Measurements from ENCODE around the gene POLR3E. TPM values are rescaled to one million over a fixed set of nuclear protein-coding genes. Genes with fewer than 3 reads are reported as not detected.
"Not testable (repeated sequence)": the region's sequence is repeated elsewhere in the genome, so short reads cannot be mapped to it uniquely, and the experiment has no call there.

POLR3E gene
- total RNA-seq, 1 donor, result 61.7 TPM

DNA sequence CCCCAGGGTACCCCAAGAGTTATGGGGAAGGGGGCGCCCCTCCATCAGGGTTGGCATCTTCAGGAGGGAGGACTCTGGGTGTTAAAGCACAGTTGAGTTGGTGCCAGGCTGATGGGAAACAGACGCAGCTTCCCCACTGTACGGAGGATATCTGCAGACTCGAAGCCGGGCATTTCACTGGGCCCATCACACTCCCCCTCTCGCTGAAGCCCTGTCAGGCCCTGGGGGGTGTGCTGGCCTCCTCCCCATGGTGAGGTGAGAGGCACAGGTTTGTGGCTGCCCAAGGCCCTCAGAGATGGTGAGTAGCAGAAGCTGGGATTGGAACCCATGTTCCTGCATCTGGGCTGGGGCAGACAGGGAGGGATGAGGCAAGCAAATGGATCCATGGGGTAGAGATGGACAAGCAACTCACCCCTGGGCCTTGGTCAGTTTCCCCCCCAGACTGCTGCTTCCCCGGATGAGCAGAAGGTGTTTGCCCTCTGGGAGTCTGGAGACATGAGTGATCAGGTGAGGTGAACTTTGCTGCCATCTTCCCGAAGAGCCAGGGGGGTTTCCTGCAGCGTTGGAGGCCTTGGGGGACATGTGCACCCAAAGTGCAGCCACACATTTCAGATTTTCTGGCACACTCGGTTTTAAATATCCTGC lies 31.0 kb downstream of the POLR3E start:
- DNase-seq (ENCODE audit: low read depth in 2 of 3, low spot score in 2 of 3), result no peak

DNA sequence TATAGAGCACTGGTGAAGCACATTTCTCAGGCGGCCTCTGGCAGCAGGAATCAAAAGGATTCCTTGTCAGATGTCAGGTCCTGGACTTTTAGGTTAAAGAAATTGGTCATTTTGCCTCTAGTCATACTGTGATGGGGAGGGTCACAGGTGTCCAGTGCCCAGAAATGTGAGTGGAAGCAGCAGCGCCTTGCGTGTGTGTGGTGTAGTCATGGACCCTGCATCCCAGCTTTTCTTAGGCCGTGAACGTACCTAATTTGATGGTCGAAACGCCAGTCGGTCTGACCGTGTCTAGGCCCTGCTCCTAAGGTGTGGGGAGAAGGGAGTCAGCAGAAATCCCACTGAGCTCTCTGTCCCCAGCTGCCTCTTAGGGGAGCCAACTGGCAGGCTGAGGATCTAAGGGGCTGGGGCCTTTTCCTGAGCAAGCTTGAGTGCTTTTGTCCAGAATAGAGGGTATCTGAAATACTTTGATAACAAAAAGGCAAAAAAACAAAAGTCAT lies 32.0 kb downstream of the POLR3E start:
- no peak for DNase-seq (ENCODE audit: low read depth in 2 of 3, low spot score in 2 of 3)

DNA sequence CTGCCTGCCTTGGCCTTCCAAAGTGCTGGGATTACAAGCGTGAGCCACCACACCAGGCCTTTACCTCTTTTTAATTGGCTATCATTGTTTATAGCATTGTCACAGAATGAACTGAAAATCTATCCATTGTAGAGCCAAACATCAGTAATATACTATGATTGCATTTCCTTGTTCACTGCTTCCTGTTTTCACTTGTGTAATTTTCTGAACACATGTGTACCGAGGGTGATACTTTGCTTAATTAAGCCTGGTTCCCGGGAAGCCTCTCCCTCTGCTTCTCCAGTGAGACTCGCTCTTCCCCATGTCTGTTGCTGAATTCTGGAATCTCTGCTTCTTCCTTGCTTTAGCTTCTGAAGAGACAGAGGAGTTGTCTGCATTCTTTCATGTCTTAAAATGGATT lies 33.1 kb downstream of the POLR3E start:
- DNase-seq (ENCODE audit: low read depth in 2 of 3, low spot score in 2 of 3), result no peak

DNA sequence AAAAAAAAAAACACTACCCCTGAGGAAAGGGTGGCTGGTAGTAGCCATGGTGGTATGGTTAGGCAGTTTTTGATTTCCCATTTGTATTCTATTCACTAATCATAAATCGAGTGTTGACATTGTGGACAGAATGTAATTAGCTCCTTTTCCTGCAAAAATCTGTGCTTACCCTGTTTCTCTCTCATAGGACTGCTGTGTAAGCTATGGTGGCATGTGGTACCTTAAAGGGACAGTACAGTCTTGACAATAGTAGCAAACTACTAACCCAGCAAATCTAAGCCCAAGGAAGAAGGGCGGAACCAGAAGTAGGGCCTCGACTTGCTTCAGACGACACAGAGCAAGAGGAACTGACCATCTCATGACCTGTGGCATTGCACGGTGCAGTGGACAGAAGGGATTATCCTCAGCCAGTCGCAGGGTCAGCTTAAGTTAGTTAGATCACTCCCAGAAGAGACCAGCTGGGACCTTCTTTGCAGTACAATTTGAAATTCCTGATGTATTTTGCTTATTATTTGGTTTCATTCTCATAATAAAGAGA lies 36.3 kb downstream of the POLR3E start:
- DNase-seq (ENCODE audit: low read depth in 2 of 3, low spot score in 2 of 3), result no peak

DNA sequence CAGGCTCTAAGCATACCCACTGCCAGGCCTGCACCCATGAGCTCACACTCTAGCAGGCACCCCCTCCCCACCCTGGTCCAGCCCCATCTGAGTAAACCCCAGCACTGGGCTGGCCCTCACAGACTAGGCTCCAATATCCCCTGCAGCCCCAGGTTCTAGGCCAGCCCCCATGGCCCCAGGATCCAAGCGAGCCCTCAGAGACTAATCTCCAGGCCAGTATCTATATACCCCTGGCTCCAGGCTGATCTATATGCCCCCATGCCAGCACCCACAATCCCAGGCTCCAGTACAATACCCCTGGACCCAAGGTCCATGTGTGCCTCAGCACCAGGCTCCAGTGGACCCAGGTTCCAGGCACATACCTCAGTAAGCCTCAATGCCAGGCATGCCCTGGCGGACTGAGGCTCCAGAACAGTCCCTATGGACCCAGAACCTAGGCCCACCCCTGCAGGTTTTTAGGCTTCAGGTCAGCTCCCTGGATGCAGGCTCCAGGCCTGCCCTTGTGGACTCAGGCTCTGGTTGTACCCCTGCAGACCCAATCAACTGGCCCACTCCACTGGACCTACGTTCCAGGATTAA lies 38.5 kb downstream of the POLR3E start:
- DNase-seq (ENCODE audit: low read depth in 2 of 3, low spot score in 2 of 3), result no peak

DNA sequence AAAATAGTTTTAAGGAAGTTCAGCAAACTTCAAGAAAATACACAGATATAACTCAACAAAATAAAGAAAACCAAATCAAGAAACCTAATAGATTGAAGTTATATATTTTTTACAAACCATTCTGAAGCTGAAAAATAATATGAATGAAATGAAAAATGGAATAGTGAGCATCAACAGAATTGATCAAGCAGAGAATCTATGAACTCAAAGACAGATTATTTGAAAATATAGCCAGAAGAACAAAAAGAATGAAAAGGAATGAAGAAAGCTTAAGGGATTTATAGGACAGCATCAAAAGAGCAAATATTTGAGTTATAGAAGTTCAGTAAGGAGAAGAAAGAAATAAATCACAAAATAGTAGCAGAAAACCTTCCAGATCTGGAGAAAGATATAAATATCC lies 39.4 kb downstream of the POLR3E start:
- no peak for DNase-seq (ENCODE audit: low read depth in 2 of 3, low spot score in 2 of 3)

DNA sequence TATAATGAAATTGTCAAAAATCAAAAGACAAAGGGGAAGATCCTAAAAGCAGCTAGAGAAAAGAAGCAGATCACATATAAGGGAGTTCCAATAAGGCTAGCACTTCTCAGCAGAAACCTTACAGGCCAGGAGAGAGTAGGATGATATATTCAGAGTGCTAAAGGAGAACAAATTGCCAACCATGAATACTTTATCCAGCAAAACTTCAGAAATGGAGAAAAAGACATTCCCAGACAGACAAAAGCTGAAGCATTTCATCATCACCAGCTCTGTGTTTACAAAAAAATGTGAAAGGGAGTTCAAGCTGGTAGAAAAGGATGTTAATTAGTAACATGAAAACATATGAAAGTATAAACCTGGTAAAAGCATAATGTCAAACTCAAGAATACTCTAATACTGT lies 39.8 kb downstream of the POLR3E start:
- no peak for DNase-seq (ENCODE audit: low read depth in 2 of 3, low spot score in 2 of 3)

DNA sequence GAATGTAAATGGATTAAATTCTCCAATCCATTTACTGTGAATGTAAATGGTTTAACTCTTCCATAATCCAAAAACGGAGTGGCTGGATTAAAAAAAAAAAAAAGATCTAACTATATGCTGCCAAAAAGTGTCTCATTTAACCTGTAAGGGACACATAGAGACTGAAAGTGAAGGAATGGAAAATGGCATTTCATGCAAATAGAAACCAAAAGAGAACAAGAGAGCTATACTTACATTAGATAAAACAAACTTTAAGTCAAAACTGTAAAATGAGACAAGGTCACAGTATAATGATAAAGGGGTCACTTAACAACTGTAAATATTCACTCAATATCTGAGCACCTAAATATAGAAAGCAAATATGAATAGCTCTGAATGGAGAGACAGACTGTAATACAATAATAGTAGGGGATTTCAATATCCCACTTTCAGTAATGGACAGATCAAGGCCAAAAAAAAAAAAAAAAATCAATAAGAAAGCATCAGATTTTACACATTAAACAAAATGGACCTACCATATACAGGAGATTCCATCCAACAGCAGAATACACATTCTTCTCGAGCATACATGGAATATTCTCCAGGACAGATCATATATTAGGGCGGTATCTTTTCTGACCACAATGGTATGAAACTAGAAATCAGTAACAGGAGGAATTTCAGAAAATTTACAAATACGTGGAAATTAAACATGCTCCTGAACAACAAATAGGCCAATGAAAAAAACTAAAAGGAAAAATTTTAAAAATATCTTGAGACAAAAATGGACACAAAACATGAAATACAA lies 40.8 kb downstream of the POLR3E start:
- DNase-seq (ENCODE audit: low read depth in 2 of 3, low spot score in 2 of 3), result no peak

DNA sequence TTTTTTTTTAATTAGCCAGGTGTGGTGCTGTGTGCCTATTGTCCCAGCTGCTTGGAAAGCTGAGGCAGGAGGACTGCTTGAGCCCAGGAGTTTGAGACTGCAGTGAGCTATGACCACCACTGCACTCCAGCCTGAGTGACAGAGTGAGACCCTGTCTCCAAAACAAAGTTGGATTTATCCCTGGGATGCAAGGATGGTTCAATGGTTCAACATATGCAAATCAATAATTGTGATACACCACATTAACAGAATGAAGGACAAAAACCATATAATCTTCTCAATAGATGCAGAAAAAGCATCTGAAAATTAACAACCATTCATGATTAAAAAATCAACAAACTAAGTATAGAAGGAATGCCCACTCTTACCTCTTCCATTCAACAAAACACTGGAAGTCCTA lies 43.7 kb downstream of the POLR3E start:
- no peak for DNase-seq (ENCODE audit: low read depth in 2 of 3, low spot score in 2 of 3)

DNA sequence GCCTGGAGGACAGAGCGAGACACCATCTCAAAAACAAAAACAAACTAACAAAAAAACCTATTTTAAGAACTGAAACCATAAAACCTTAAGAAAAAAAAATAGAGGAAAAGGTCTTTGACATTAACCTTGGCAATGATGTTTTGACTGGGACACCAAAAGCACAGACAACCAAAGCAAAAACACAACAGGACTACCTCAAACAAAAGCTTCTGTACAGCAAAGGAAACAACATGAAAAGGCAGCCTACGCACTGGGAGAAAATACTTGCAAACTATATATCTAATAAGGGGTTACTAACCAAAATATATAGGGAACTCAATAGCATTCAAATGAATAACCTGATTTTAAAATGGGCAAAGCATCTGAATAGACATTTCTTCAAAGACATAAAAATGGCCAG lies 44.9 kb downstream of the POLR3E start:
- DNase-seq (ENCODE audit: low read depth in 2 of 3, low spot score in 2 of 3), result no peak

DNA sequence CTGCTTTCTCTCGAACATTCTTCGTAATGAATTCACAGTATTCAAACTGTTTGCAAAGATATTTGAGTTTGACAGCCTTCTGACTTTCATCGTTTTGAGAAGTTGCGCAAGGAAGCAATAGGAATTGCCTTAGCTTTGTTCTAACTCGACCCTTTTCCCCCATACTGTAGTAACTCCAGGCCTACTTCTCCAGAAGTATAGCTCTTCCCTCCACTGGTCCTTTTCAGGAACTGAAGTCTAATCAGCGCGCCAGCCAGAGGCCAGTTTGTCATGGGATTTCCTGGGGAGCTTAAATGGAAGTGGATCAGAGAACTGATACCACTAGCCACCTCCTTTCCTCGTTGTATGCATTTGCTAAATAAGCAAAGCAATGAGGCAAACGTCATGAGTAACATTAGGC lies 49.3 kb downstream of the POLR3E start:
- no peak for DNase-seq (ENCODE audit: low read depth in 2 of 3, low spot score in 2 of 3)

DNA sequence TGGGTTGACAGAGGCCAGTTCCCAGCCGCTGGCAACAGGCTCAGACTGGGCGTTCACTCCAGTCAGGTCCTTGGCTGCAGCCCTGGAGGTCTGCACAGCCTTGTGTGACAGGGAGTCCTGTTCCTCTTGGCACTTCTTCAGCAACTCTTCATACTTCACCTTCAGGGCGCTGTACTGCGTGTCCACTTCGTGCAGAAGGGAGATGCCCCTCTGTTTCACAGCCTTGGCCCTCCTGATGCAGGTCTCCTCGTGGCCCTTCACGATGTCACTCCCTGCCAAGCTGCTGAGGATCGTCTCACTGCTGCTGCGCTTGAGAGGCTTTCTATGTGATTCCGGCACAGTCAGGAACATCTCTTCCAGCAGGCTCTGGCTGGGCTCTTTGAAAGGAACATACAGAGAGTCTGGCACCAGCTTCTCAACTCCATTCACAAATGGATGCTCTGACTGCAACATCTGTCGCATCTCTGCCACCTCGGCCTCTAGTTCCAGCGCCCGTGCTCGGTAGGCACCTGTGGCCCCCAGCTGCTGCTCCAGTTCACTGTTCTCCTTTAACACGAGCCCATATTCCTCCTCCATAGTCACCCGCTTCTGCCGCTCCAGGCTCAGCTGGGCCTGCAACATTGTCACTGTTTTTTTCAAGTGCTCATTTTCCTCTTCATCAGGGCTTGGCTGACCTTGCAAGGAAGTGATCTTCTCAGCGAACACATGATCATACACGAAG lies 50.1 kb downstream of the POLR3E start:
- no peak for DNase-seq (ENCODE audit: low read depth in 2 of 3, low spot score in 2 of 3)

DNA sequence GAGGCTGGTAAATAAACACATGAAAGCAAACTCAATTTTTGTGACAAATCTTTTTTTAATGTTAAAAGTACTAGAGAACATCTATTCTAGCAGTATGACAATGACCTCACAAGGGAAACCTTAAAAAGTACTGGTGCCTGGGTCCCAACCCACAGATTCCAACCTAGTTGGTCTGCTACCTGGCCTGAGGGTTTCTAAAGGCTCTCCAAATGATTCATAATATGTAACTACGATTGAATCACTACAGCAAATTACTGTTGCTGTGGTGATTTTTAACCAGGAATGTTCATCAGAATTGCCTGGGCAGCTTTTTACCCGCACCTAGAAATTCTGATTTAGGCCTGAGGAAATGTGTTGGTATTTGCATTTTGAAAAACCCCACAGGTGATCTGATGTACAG lies 51.1 kb downstream of the POLR3E start:
- DNase-seq (ENCODE audit: low read depth in 2 of 3, low spot score in 2 of 3), result no peak

DNA sequence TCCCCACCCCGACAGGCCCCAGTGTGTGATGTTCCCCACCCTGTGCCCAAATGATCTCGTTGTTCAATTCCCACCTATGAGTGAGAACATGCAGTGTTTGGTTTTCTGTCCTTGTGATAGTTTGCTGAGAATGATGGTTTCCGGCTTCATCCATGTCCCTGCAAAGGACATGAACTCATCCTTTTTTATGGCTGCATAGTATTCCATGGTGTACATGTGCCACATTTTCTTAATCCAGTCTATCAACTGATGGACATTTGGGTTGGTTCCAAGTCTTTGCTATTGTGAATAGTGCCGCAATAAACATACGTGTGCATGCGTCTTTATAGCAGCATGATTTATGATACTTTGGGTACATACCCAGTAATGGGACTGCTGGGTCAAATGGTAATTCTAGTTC lies 53.8 kb downstream of the POLR3E start:
- DNase-seq (ENCODE audit: low read depth in 2 of 3, low spot score in 2 of 3), result not testable (repeated sequence)

DNA sequence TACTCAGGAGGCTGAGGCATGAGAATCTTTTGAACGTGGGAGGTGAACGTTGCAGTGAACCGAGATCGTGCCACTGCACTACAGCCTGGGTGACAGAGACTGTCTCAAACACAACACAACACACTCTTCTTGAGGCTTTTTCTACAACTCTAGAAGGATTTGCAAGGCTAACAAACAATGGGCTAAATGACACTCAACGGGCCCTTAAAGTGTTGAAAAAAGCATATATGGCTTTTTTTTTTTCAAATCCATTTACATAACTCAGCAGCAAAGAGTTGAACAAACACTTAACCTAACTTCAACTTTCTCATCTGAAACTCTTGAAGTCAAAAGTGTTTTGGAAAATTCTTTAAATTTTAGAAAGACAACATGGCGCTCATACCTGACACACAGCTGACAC lies 54.9 kb downstream of the POLR3E start:
- DNase-seq (ENCODE audit: low read depth in 2 of 3, low spot score in 2 of 3), result no peak

DNA sequence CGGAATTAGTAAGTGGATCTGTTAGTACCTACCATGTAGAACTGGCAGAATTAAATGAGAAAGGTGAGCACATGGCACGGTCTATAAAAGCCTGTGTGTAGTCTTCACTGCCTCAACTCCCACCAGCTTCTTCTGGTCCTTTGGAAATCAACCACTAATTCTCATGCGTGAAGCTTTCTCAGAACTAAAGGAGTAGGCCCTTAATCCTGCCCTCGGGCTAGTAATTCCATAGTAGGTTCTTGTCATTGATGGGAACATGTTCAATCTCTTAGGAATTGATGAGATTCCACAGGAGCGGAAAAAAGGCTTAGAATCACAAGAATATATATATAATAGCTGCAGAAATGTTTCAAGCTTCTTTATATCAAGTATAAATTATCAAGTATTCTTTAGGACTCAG lies 55.5 kb downstream of the POLR3E start:
- no peak for DNase-seq (ENCODE audit: low read depth in 2 of 3, low spot score in 2 of 3)

DNA sequence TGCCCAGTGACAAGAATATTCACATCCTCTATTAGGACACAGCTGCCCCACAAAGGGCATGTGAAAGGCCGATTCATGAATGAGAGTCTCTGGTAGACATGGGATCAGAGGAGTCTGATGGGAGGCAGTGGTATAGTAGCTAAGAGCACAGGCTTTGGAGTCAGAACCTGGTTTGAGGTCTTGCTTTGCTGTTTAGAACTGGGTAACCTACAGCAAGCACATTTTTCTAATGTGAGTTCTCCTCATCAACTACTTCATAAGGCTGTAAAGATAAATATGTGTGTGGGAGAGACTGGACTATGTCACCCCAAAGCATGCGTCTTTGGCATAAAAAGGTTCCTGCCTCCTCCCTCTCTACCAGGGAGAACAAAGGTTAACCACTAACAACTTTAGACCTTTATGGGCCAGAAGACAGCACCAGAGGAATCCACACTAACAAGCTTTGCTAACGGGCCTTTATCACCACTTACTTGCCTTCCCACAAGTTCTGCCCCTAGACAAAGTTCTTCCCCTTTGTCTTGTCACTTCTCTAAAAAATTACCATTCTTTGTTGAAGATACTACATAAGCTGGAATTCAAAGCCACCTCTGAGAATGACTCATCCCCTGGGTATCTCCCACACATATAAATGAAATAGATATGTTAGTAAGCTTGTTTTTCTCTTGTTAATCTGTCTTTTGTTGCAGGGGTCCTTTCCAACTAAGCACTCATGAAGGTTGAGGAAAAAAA lies 56.1 kb downstream of the POLR3E start:
- peak in 1 of 3 donors; percentile 34 for DNase-seq (ENCODE audit: low read depth in 2 of 3, low spot score in 2 of 3)

DNA sequence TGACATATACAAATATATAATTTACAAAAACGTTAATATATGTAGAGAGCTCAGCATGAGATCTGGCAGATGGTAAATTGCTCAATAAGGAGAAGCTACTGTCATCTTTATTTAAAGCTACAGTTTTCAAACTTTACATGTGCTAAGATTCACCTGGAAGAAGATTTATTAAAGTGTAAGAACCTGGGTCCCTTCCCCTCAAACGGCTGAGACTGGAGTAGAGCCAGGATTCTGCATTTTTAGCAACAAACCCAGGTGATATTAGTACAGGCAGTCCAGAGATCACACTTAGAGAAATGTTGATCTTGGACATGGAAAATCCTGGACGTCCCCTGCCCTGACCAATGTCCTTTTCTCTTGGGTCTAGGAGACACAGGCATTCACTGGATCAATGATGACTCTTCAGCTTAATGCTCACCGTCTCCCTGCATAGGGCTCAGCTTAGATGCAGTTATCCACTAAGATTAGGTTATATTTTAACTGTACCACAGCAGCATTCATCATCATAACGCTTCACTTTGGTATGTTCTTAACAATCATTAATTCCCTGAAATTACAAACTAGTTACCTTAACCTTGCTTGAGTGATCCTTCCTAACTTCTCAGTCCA lies 56.8 kb downstream of the POLR3E start:
- DNase-seq (ENCODE audit: low read depth in 2 of 3, low spot score in 2 of 3), result no peak

DNA sequence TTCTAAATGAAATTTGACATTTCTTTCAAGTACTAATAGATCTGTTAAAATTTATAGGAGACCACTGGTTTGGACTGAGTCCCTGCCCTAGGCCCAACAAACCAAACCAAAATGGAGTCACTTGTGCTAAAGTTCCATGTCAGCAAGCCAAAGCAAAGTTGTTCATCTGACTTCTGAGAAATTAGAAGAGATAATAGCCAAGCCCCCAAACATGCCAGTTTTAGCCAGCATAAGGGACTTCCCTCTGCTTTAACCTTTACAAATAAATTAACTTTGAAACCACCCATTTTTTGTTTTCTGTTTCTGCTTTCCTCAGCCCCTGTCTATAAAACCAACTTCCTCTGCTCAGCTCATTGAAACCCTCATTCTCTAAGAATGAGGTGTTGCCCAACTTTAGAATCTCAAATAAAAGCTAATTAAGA lies 58.3 kb downstream of the POLR3E start:
- peak in 1 of 3 donors; percentile 19 for DNase-seq (ENCODE audit: low read depth in 2 of 3, low spot score in 2 of 3)

Data from hematopoietic multipotent progenitor cell (in vitro differentiated cells).